H1 (cell line): ENCODE data around the gene CNGB1. TPM values are rescaled to one million over a fixed set of nuclear protein-coding genes. Genes with fewer than 3 reads are reported as not detected.

Experiments
- CTCF ChIA-PET: fragments of 300-600 bp; sonication (Branson Sonifier 250); formaldehyde crosslinking; loops from one replicate; lab custom pipeline; 2021; ENCODE audit not compliant: partially characterized antibody; lab: Charles Lee
- POLR2A ChIA-PET: fragments of 300-600 bp; sonication (Branson Sonifier 250); formaldehyde crosslinking; loops from one replicate; lab custom pipeline; 2021; ENCODE audit warnings: inconsistent platforms; ENCODE audit not compliant: partially characterized antibody; lab: Charles Lee
- DNase-seq, 2 experiments: peaks; one replicate each; pipeline versions ENCODE4 v3.0.0 to v3.0.0-alpha.2; 2010 to 2022; ENCODE audit warnings: low spot score in 2 of 2, low read depth in 1 of 2, mixed read lengths in 1 of 2
- FAIRE-seq: peaks from 2 replicates; lab custom pipeline; 2011; peaks lifted over from hg19 to GRCh38; lab: Jason Lieb, UNC
- H2AFZ ChIP-seq: 2 replicates; pipeline ENCODE4 v1.8.1; 2012; ENCODE audit warnings: low read length, inconsistent platforms
- H2AK5ac ChIP-seq: 2 replicates; pipeline ENCODE4 v1.6.1; 2013; ENCODE audit warnings: low read depth, low read length
- H2BK120ac ChIP-seq: replicated peaks from 2 replicates; pipeline ENCODE3; 2013; ENCODE audit warnings: low read depth, low read length, inconsistent platforms
- H2BK12ac ChIP-seq: 2 replicates; pipeline ENCODE4 v1.6.1; 2013; ENCODE audit warnings: low read depth, low read length
- H2BK15ac ChIP-seq: 2 replicates; pipeline ENCODE4 v1.6.1; 2013; ENCODE audit warnings: low read length
- H2BK20ac ChIP-seq: 2 replicates; pipeline ENCODE4 v1.6.1; 2013; ENCODE audit warnings: low read length
- H2BK5ac ChIP-seq: 2 replicates; pipeline ENCODE4 v1.6.1; 2013; ENCODE audit warnings: low read depth, low read length
- H3K14ac ChIP-seq: 2 replicates; pipeline ENCODE4 v1.6.1; 2013; ENCODE audit warnings: inconsistent platforms; ENCODE audit not compliant: insufficient read length
- H3K18ac ChIP-seq: 2 replicates; pipeline ENCODE4 v1.6.1; 2013; ENCODE audit warnings: low read length; ENCODE audit errors: extremely low read depth
- H3K23ac ChIP-seq: 2 replicates; pipeline ENCODE4 v1.6.1; 2013; ENCODE audit warnings: inconsistent platforms; ENCODE audit not compliant: insufficient read length
- H3K23me2 ChIP-seq: 2 replicates; pipeline ENCODE4 v1.6.1; 2013; ENCODE audit warnings: low read depth, low read length
- H3K27ac ChIP-seq: 2 replicates; pipeline ENCODE4 v1.6.1; 2011; ENCODE audit warnings: low read depth, low read length, inconsistent platforms
- H3K27me3 ChIP-seq, 4 experiments: replicated peaks in 1 of 4; 1 replicate in 1 of 4; 2 replicates in 3 of 4; pipeline versions ENCODE4 v1.6.1 to v1.8.1; 2011 to 2013; ENCODE audit warnings: low read length in 3 of 4, mild to moderate bottlenecking in 3 of 4, inconsistent platforms in 2 of 4, mixed read lengths in 2 of 4, moderate library complexity in 1 of 4; ENCODE audit not compliant: control insufficient read depth in 3 of 4, insufficient read depth in 3 of 4; ENCODE audit errors: extremely low read depth in 1 of 4
- H3K36me3 ChIP-seq, 4 experiments: 2 replicates each; pipeline versions ENCODE4 v1.6.1 to v1.8.1; 2011 to 2013; ENCODE audit warnings: mild to moderate bottlenecking in 4 of 4, low read length in 3 of 4, moderate library complexity in 2 of 4, control low read depth in 1 of 4, inconsistent platforms in 1 of 4; ENCODE audit not compliant: insufficient read depth in 4 of 4, control insufficient read depth in 2 of 4
- H3K4ac ChIP-seq: replicated peaks from 2 replicates; pipeline ENCODE3; 2013; ENCODE audit warnings: low read length, low read depth, mixed read lengths, inconsistent platforms; ENCODE audit not compliant: insufficient read length
- H3K4me1 ChIP-seq, 4 experiments: replicated peaks in 1 of 4; 1 replicate in 1 of 4; 2 replicates in 3 of 4; pipeline versions ENCODE4 v1.6.1 to v1.8.1; 2011 to 2013; ENCODE audit warnings: low read length in 3 of 4, inconsistent platforms in 2 of 4, mixed read lengths in 1 of 4; ENCODE audit not compliant: insufficient read depth in 4 of 4, control insufficient read depth in 3 of 4
- H3K4me2 ChIP-seq, 2 experiments: 2 replicates each; pipeline versions ENCODE4 v1.6.1 to v1.8.1; 2011 to 2013; ENCODE audit warnings: low read depth in 2 of 2, low read length in 2 of 2, control low read depth in 1 of 2, inconsistent platforms in 1 of 2, mild to moderate bottlenecking in 1 of 2; ENCODE audit not compliant: insufficient read depth in 1 of 2
- H3K4me3 ChIP-seq, 4 experiments: fragments of 200-600, 300-600 bp in 1 of 4; sonication (generic), shearing (Covaris generic), sonication (Bioruptor Twin) in 1 of 4; 2 replicates each; pipeline versions ENCODE4 v1.5.1 to v1.8.1; 2011 to 2016; ENCODE audit warnings: low read length in 4 of 4, low read depth in 3 of 4, control low read depth in 2 of 4, inconsistent platforms in 2 of 4, mild to moderate bottlenecking in 2 of 4, mixed read lengths in 1 of 4, moderate library complexity in 1 of 4; ENCODE audit not compliant: insufficient read depth in 2 of 4; ENCODE audit errors: extremely low read depth in 1 of 4
- H3K56ac ChIP-seq: replicated peaks from 2 replicates; pipeline ENCODE3; 2013; ENCODE audit warnings: low read depth, mild to moderate bottlenecking, mixed read lengths, low read length, inconsistent platforms; ENCODE audit not compliant: insufficient read length
- H3K79me1 ChIP-seq: 2 replicates; pipeline ENCODE4 v1.6.1; 2013; ENCODE audit warnings: low read depth, low read length, control low read depth
- H3K79me2 ChIP-seq, 2 experiments: 2 replicates each; pipeline versions ENCODE4 v1.6.1 to v1.8.1; 2012 to 2013; ENCODE audit warnings: low read length in 2 of 2, mild to moderate bottlenecking in 2 of 2, inconsistent platforms in 1 of 2; ENCODE audit not compliant: insufficient read depth in 2 of 2, control insufficient read depth in 1 of 2
- H3K9ac ChIP-seq, 4 experiments: replicated peaks in 1 of 4; 1 replicate in 1 of 4; 2 replicates in 3 of 4; pipeline versions ENCODE4 v1.6.1 to v1.8.1; 2011 to 2013; ENCODE audit warnings: low read depth in 3 of 4, low read length in 3 of 4, control low read depth in 2 of 4, mild to moderate bottlenecking in 2 of 4, moderate library complexity in 2 of 4, inconsistent platforms in 1 of 4; ENCODE audit errors: extremely low read depth in 1 of 4
- H3K9me3 ChIP-seq, 2 experiments: 2 replicates each; pipeline versions ENCODE4 v1.6.1 to v1.8.1; 2012 to 2013; ENCODE audit warnings: mild to moderate bottlenecking in 2 of 2, moderate library complexity in 2 of 2, control low read depth in 1 of 2, inconsistent platforms in 1 of 2, low read depth in 1 of 2, low read length in 1 of 2, mixed read lengths in 1 of 2; ENCODE audit not compliant: insufficient read depth in 2 of 2
- H4K20me1 ChIP-seq, 2 experiments: replicated peaks in 1 of 2; 2 replicates each; pipeline versions ENCODE3 to v1.8.1; 2011 to 2013; ENCODE audit warnings: inconsistent platforms in 2 of 2, low read length in 2 of 2, mild to moderate bottlenecking in 1 of 2; ENCODE audit not compliant: insufficient read depth in 2 of 2, control insufficient read depth in 1 of 2
- H4K5ac ChIP-seq: 2 replicates; pipeline ENCODE4 v1.6.1; 2013; ENCODE audit warnings: low read length, low read depth, mixed read lengths, inconsistent platforms; ENCODE audit not compliant: insufficient read length
- H4K8ac ChIP-seq: 2 replicates; pipeline ENCODE4 v1.8.0; 2013; ENCODE audit warnings: mild to moderate bottlenecking, moderate library complexity, low read length, inconsistent platforms; ENCODE audit not compliant: insufficient read depth; ENCODE audit errors: extremely low read depth
- H4K91ac ChIP-seq: replicated peaks from 2 replicates; pipeline ENCODE3; 2013; ENCODE audit warnings: low read length, mixed read lengths, inconsistent platforms; ENCODE audit not compliant: insufficient read length
- HDAC6 ChIP-seq: IDR thresholded peaks from one replicate; pipeline ENCODE4 v1.7.1; 2012; ENCODE audit warnings: low read depth, mild to moderate bottlenecking, inconsistent platforms, low read length, moderate library complexity
- KDM1A ChIP-seq: fragments of 200-600, 300-600 bp; sonication (generic); IDR thresholded peaks from 2 replicates; pipeline ENCODE4 v1.7.1; 2016; ENCODE audit warnings: mild to moderate bottlenecking, low read length, borderline replicate concordance
- WGBS, 2 experiments: shearing (Covaris generic) in 1 of 2; methylation state at CpG; one replicate each; pipeline versions ENCODE4 v1.1.6 to v1.1.7; 2013 to 2015; ENCODE audit warnings: low lambda C conversion rate in 2 of 2, mixed read lengths in 2 of 2, inconsistent platforms in 1 of 2, low coverage in 1 of 2, missing lambda C conversion rate in 1 of 2; ENCODE audit not compliant: insufficient replicate concordance in 2 of 2, insufficient coverage in 1 of 2, insufficient read length in 1 of 2; ENCODE audit errors: extremely low coverage in 1 of 2, missing lambda C conversion rate in 1 of 2; 5-methylcytosine and 5-hydroxymethylcytosine counted together
- polyA plus RNA-seq, 7 experiments: library from polyadenylated mRNA; depleted of rRNA in 3 of 7; stranded (reverse) in 5 of 7; unstranded in 2 of 7; fragments of >200 nt in 5 of 7; fragments of 200-250 nt in 2 of 7; gene quantifications; 1 replicate in 5 of 7; 2 replicates in 1 of 7; 4 replicates in 1 of 7; pipeline versions ENCODE4 v1.2.1 to v1.2.3, GENCODE V29; 2011 to 2013; ENCODE audit warnings: missing spikeins in 2 of 7, mixed read lengths in 2 of 7
- total RNA-seq: library from RNA; stranded (reverse); fragmentation: NEBNext Ultra II Directional; extraction: Animal tissue kit (Norgen Biotek cat#: 25700); gene quantifications from 2 replicates; pipeline ENCODE4 v1.2.1, GENCODE V29; 2021

The CNGB1 gene
- total and polyA plus RNA-seq, 2 of the 8 experiments (the other 6 are each of a cell fraction or from before 2014, with no cell fraction given), result not detected

- H3K9ac ChIP-seq, result no peak overlapping the region
- H3K27ac ChIP-seq, result no peak overlapping the region
- no peak overlapping the region for H4K5ac ChIP-seq
- no peak overlapping the region for H2AFZ ChIP-seq
- H4K8ac ChIP-seq, result no peak overlapping the region
- FAIRE-seq (no peak), DNase-seq (no peak)
- H3K18ac ChIP-seq, result no peak overlapping the region
- 83% methylated on average over 2 of the region's 2 CpGs; no CpG with 5 or more reads in 1 of the 2 experiments for WGBS, 2 experiments
- H3K79me1 ChIP-seq, result no peaks in the 10 kb centered on the region
- no peak overlapping the region for H3K14ac ChIP-seq
- no peak overlapping the region for H3K56ac ChIP-seq
- no peaks in the 10 kb centered on the region for H3K23me2 ChIP-seq
- no peaks in the 10 kb centered on the region for H3K79me2 ChIP-seq
- no peak overlapping the region for H3K4me3 ChIP-seq
- H3K4me2 ChIP-seq, result no peak overlapping the region
- H4K20me1 ChIP-seq, result no peaks in the 10 kb centered on the region
- H2BK5ac ChIP-seq, result no peak overlapping the region
- peaks cover 0 to 2% (median 0%) of the 10 kb centered on the region in 4 experiments; a peak in 1 of 7 replicates for H3K4me1 ChIP-seq
- H2BK20ac ChIP-seq, result no peak overlapping the region
- POLR2A ChIA-PET, result no interaction called here
- H2AK5ac ChIP-seq, result no peak overlapping the region
- H3K9me3 ChIP-seq, result no peaks in the 10 kb centered on the region
- H3K27me3 ChIP-seq, result no peaks in the 10 kb centered on the region; a peak in 1 of 7 replicates
- no peak overlapping the region for H2BK12ac ChIP-seq
- CTCF ChIA-PET, result interaction anchor here (1.4 to 1.7 kb wide), 2 partner anchors 24 to 147 kb away, joined by 3 to 4 read pairs; no protein-coding TSS in a partner anchor
- H3K23ac ChIP-seq, result no peak overlapping the region
- H3K4ac ChIP-seq, result no peak overlapping the region
- TF ChIP-seq KDM1A, result 0 out of 2 replicates have a peak, but pooled peaks have one; percentile 50
- TF ChIP-seq HDAC6, result no peak
- TF ChIP-seq, all 59 proteins: peak for 1
- Histone ChIP-seq H2BK120ac (no peak overlapping the region), H4K91ac (no peak overlapping the region), H2BK15ac (no peak overlapping the region), H3K36me3 (no peaks in the 10 kb centered on the region)
Observed at GRCh38 chr16:57923418-57923817, 47.5 kb downstream of the CNGB1 start.
